Smooth muscle cell (in vitro differentiated cells): Measurements from ENCODE around the gene MINDY4B. TPM values are rescaled to one million over a fixed set of nuclear protein-coding genes. Genes with fewer than 3 reads are reported as not detected.

ENCODE experiments used
- DNase-seq: peaks from one replicate; lab custom pipeline; 2025; ENCODE audit not compliant: unreplicated experiment; lab: John Stamatoyannopoulos, UW
- H2AFZ ChIP-seq: fragments of 200-600 bp; sonication (generic); 2 replicates; pipeline ENCODE4 v1.6.0; 2016; ENCODE audit warnings: antibody characterized with exemption, low read depth, mild to moderate bottlenecking
- H3F3A ChIP-seq: fragments of 200-600 bp; sonication (generic); 2 replicates; pipeline ENCODE4 v1.6.0; 2017; ENCODE audit warnings: antibody characterized with exemption, low read depth
- H3K27ac ChIP-seq: fragments of 200-600 bp; sonication (generic); 2 replicates; pipeline ENCODE4 v1.5.1; 2016; ENCODE audit warnings: low read depth, mild to moderate bottlenecking
- H3K27me3 ChIP-seq: fragments of 200-600 bp; sonication (generic); 2 replicates; pipeline ENCODE4 v1.6.1; 2016; ENCODE audit warnings: low read depth, mild to moderate bottlenecking
- H3K36me3 ChIP-seq: fragments of 200-600 bp; sonication (generic); 2 replicates; pipeline ENCODE4 v1.5.1; 2016; ENCODE audit warnings: low read depth
- H3K4me1 ChIP-seq: fragments of 200-600 bp; sonication (generic); 2 replicates; pipeline ENCODE4 v1.5.1; 2016; ENCODE audit warnings: low read depth
- H3K4me2 ChIP-seq: fragments of 200-600 bp; sonication (generic); 2 replicates; pipeline ENCODE4 v1.6.0; 2016; ENCODE audit warnings: mild to moderate bottlenecking
- H3K4me3 ChIP-seq: fragments of 200-600 bp; sonication (generic); 2 replicates; pipeline ENCODE4 v1.5.1; 2016; ENCODE audit warnings: mild to moderate bottlenecking
- H3K79me2 ChIP-seq: fragments of 200-600 bp; sonication (generic); 2 replicates; pipeline ENCODE4 v1.6.0; 2016; ENCODE audit warnings: low read depth, mild to moderate bottlenecking
- H3K9ac ChIP-seq: fragments of 200-600 bp; sonication (generic); 2 replicates; pipeline ENCODE4 v1.6.0; 2016; ENCODE audit warnings: low read depth
- H3K9me3 ChIP-seq: fragments of 200-600 bp; sonication (generic); replicated peaks from 2 replicates; pipeline ENCODE4 v1.5.1; 2016; ENCODE audit warnings: low read depth
- H4K20me1 ChIP-seq: fragments of 200-600 bp; sonication (generic); 2 replicates; pipeline ENCODE4 v1.6.0; 2016; ENCODE audit warnings: low read depth
- CTCF ChIP-seq: fragments of 200-600 bp; sonication (generic); IDR thresholded peaks from 2 replicates; pipeline ENCODE4 v1.5.1; 2017; ENCODE audit warnings: borderline replicate concordance, mild to moderate bottlenecking, antibody characterized with exemption; ENCODE audit not compliant: insufficient read depth, poor library complexity, severe bottlenecking
- WGBS: methylation state at CpG from one replicate; pipeline ENCODE4 v1.1.7; 2016; ENCODE audit warnings: low lambda C conversion rate; 5-methylcytosine and 5-hydroxymethylcytosine counted together
- polyA plus RNA-seq: library from polyadenylated mRNA; unstranded; fragments of >200 nt; fragmentation: Nextera tagmentation; extraction: Ambion mirVana; gene quantifications from 2 replicates; pipeline ENCODE4 v1.2.1, GENCODE V29; 2016
- total RNA-seq: library from RNA; depleted of rRNA; stranded (reverse); fragments of >200 nt; gene quantifications from 2 replicates; pipeline ENCODE4 v1.2.3, GENCODE V29; 2014

Gene MINDY4B
- total and polyA plus RNA-seq, 2 experiments from 2014 or later: not detected

GRCh38 chr3:150930839-150931238 is 25.6 kb upstream of the MINDY4B start:
- Histone ChIP-seq H2AFZ (no peak overlapping the region), H3K4me2 (no peak overlapping the region), H3F3A (no peaks in the 10 kb centered on the region), H3K27me3 (peaks cover 28% of the 10 kb centered on the region), H3K4me3 (no peak overlapping the region), H4K20me1 (no peaks in the 10 kb centered on the region), H3K4me1 (no peaks in the 10 kb centered on the region), H3K27ac (no peak overlapping the region), H3K9me3 (no peaks in the 10 kb centered on the region), H3K79me2 (no peaks in the 10 kb centered on the region), H3K9ac (no peak overlapping the region), H3K36me3 (no peaks in the 10 kb centered on the region)
- WGBS: 95% methylated on average over 3 of the region's 3 CpGs
- no peak for DNase-seq
- no peak for TF ChIP-seq CTCF

GRCh38 chr3:150928234-150928633 is 23.0 kb upstream of the MINDY4B start:
- Histone ChIP-seq H3K4me1 (no peaks in the 10 kb centered on the region), H3K9me3 (no peaks in the 10 kb centered on the region), H3K4me3 (no peak overlapping the region), H3F3A (no peaks in the 10 kb centered on the region), H2AFZ (no peak overlapping the region), H3K79me2 (no peaks in the 10 kb centered on the region), H3K9ac (no peak overlapping the region), H3K4me2 (no peak overlapping the region), H4K20me1 (no peaks in the 10 kb centered on the region), H3K36me3 (no peaks in the 10 kb centered on the region), H3K27me3 (peaks cover 29% of the 10 kb centered on the region), H3K27ac (no peak overlapping the region)
- 88% methylated on average over 1 of the region's 1 CpG for WGBS
- no peak for DNase-seq
- TF ChIP-seq CTCF: no peak

GRCh38 chr3:150926328-150926727 is 21.1 kb upstream of the MINDY4B start:
- WGBS: 94% methylated on average over 7 of the region's 7 CpGs

More at GRCh38 chr3:150926328-150926727, 21.1 kb upstream of the MINDY4B start:
- H3F3A ChIP-seq: no peaks in the 10 kb centered on the region
- H3K36me3 ChIP-seq: no peaks in the 10 kb centered on the region
- no peak overlapping the region for H3K4me3 ChIP-seq
- H3K27ac ChIP-seq: no peak overlapping the region
- no peaks in the 10 kb centered on the region for H3K4me1 ChIP-seq
- H3K79me2 ChIP-seq: no peaks in the 10 kb centered on the region
- no peak for DNase-seq
- TF ChIP-seq CTCF: no peak
- no peak overlapping the region for H3K9ac ChIP-seq
- no peaks in the 10 kb centered on the region for H4K20me1 ChIP-seq
- no peak overlapping the region for H3K4me2 ChIP-seq
- peaks cover 20% of the 10 kb centered on the region for H3K27me3 ChIP-seq
- peak overlapping the region; percentile 66 for H2AFZ ChIP-seq
- no peaks in the 10 kb centered on the region for H3K9me3 ChIP-seq
